H9 (cell line): Measurements from ENCODE around the gene EXOC3. TPM values are rescaled to one million over a fixed set of nuclear protein-coding genes. Genes with fewer than 3 reads are reported as not detected.

Experiments
- DNase-seq: peaks from one replicate; pipeline ENCODE4 v3.0.0-alpha.2; 2017
- H2AFZ ChIP-seq: one replicate; pipeline ENCODE4 v1.6.1; 2013; ENCODE audit warnings: mild to moderate bottlenecking, low read length, control low read depth, moderate library complexity
- H2AK5ac ChIP-seq: 2 replicates; pipeline ENCODE4 v1.6.1; 2013; ENCODE audit warnings: low read length, control low read depth, mixed read lengths; ENCODE audit not compliant: insufficient read length
- H2BK120ac ChIP-seq: one replicate; pipeline ENCODE4 v1.6.1; 2013; ENCODE audit warnings: low read depth, mild to moderate bottlenecking, low read length, control low read depth, inconsistent platforms; ENCODE audit not compliant: poor library complexity, severe bottlenecking
- H2BK12ac ChIP-seq: 2 replicates; pipeline ENCODE4 v1.6.1; 2013; ENCODE audit warnings: low read length, control low read depth, mixed read lengths, low read depth; ENCODE audit not compliant: insufficient read length
- H2BK15ac ChIP-seq: 2 replicates; pipeline ENCODE4 v1.6.1; 2013; ENCODE audit warnings: low read depth, low read length, control low read depth
- H2BK20ac ChIP-seq: one replicate; pipeline ENCODE4 v1.6.1; 2013; ENCODE audit warnings: low read depth, mild to moderate bottlenecking, low read length, control low read depth, inconsistent platforms; ENCODE audit not compliant: poor library complexity, severe bottlenecking
- H2BK5ac ChIP-seq: 2 replicates; pipeline ENCODE4 v1.6.1; 2013; ENCODE audit warnings: low read length, control low read depth, mixed read lengths; ENCODE audit not compliant: insufficient read length
- H3K14ac ChIP-seq: 2 replicates; pipeline ENCODE4 v1.6.1; 2013; ENCODE audit warnings: low read length, control low read depth; ENCODE audit not compliant: insufficient read depth
- H3K18ac ChIP-seq: 2 replicates; pipeline ENCODE4 v1.6.1; 2013; ENCODE audit warnings: low read depth, mild to moderate bottlenecking, mixed read lengths, low read length, control low read depth; ENCODE audit not compliant: insufficient read length
- H3K23ac ChIP-seq: 2 replicates; pipeline ENCODE4 v1.6.1; 2013; ENCODE audit warnings: low read length, control low read depth, mixed read lengths, low read depth; ENCODE audit not compliant: insufficient read length
- H3K23me2 ChIP-seq: 2 replicates; pipeline ENCODE4 v1.6.1; 2013; ENCODE audit warnings: low read depth, mild to moderate bottlenecking, mixed read lengths, low read length, control low read depth; ENCODE audit not compliant: insufficient read length, poor library complexity, severe bottlenecking
- H3K27ac ChIP-seq: 2 replicates; pipeline ENCODE4 v1.5.1; 2013; ENCODE audit warnings: low read length, control low read depth, mixed read lengths, low read depth; ENCODE audit not compliant: insufficient read length
- H3K27me3 ChIP-seq: 2 replicates; pipeline ENCODE4 v1.6.1; 2013; ENCODE audit warnings: low read length, control low read depth, inconsistent platforms; ENCODE audit not compliant: insufficient read depth
- H3K4ac ChIP-seq: 2 replicates; pipeline ENCODE4 v1.6.1; 2013; ENCODE audit warnings: low read depth, mild to moderate bottlenecking, control low read depth, inconsistent platforms, low read length, moderate library complexity
- H3K4me1 ChIP-seq: 2 replicates; pipeline ENCODE4 v1.6.1; 2013; ENCODE audit warnings: low read length, control low read depth, inconsistent platforms; ENCODE audit not compliant: insufficient read depth
- H3K4me2 ChIP-seq: 2 replicates; pipeline ENCODE4 v1.6.1; 2013; ENCODE audit warnings: low read length, control low read depth, mixed read lengths; ENCODE audit not compliant: insufficient read length, insufficient read depth
- H3K56ac ChIP-seq: 2 replicates; pipeline ENCODE4 v1.6.1; 2013; ENCODE audit warnings: low read depth, mild to moderate bottlenecking, mixed read lengths, low read length, control low read depth; ENCODE audit not compliant: insufficient read length
- H3K79me1 ChIP-seq: 2 replicates; pipeline ENCODE4 v1.6.1; 2013; ENCODE audit warnings: low read depth, mild to moderate bottlenecking, moderate library complexity, low read length, control low read depth, inconsistent platforms; ENCODE audit not compliant: insufficient read depth, poor library complexity, severe bottlenecking
- H3K79me2 ChIP-seq: 2 replicates; pipeline ENCODE4 v1.6.1; 2013; ENCODE audit warnings: low read length, control low read depth, inconsistent platforms; ENCODE audit not compliant: insufficient read depth
- H3K9ac ChIP-seq: 2 replicates; pipeline ENCODE4 v1.6.1; 2013; ENCODE audit warnings: low read length, control low read depth, mixed read lengths; ENCODE audit not compliant: insufficient read length; ENCODE audit errors: extremely low read depth
- H3K9me3 ChIP-seq: one replicate; pipeline ENCODE4 v1.6.1; 2013; ENCODE audit warnings: low read depth, low read length, inconsistent platforms; ENCODE audit not compliant: control insufficient read depth
- H3T11ph ChIP-seq: one replicate; pipeline ENCODE4 v1.6.1; 2013; ENCODE audit warnings: mild to moderate bottlenecking, low read length, control low read depth, inconsistent platforms
- H4K20me1 ChIP-seq: one replicate; pipeline ENCODE4 v1.6.1; 2013; ENCODE audit not compliant: control insufficient read depth, insufficient read length, insufficient read depth
- H4K5ac ChIP-seq: 2 replicates; pipeline ENCODE4 v1.6.1; 2013; ENCODE audit warnings: low read depth, mild to moderate bottlenecking, mixed read lengths, low read length, control low read depth; ENCODE audit not compliant: insufficient read length
- H4K8ac ChIP-seq: replicated peaks from 2 replicates; pipeline ENCODE4 v1.6.1; 2013; ENCODE audit warnings: low read length, control low read depth, mixed read lengths, low read depth; ENCODE audit not compliant: insufficient read length
- H4K91ac ChIP-seq: 2 replicates; pipeline ENCODE4 v1.6.1; 2013; ENCODE audit warnings: low read depth, mild to moderate bottlenecking, moderate library complexity, mixed read lengths, low read length, control low read depth; ENCODE audit not compliant: insufficient read length
- H3K27ac Mint-ChIP-seq, 3 experiments: 2 replicates in 2 of 3; 3 replicates in 1 of 3; pipeline ENCODE4 v1.8.0; 2020 to 2021; ENCODE audit warnings: mixed read lengths in 3 of 3, mild to moderate bottlenecking in 1 of 3, moderate library complexity in 1 of 3
- H3K27me3 Mint-ChIP-seq: 2 replicates; pipeline ENCODE4 v1.8.0; 2021; ENCODE audit warnings: low read depth, mild to moderate bottlenecking, moderate library complexity, mixed read lengths
- H3K36me3 Mint-ChIP-seq, 3 experiments: 2 replicates in 2 of 3; 3 replicates in 1 of 3; pipeline ENCODE4 v1.8.0; 2020 to 2021; ENCODE audit warnings: low read depth in 3 of 3, mixed read lengths in 3 of 3; ENCODE audit not compliant: insufficient read depth in 1 of 3
- H3K4me1 Mint-ChIP-seq, 2 experiments: 2 replicates each; pipeline ENCODE4 v1.8.0; 2020; ENCODE audit warnings: mixed read lengths in 2 of 2
- H3K4me3 Mint-ChIP-seq, 2 experiments: 2 replicates in 1 of 2; 3 replicates in 1 of 2; pipeline ENCODE4 v1.8.0; 2020 to 2021; ENCODE audit warnings: mild to moderate bottlenecking in 2 of 2, mixed read lengths in 2 of 2, moderate library complexity in 1 of 2
- H3K9me3 Mint-ChIP-seq, 2 experiments: 2 replicates in 1 of 2; 3 replicates in 1 of 2; pipeline ENCODE4 v1.8.0; 2020; ENCODE audit warnings: mild to moderate bottlenecking in 2 of 2, mixed read lengths in 2 of 2, moderate library complexity in 1 of 2
- WGBS: extraction: QIAGEN DNeasy Blood & Tissue Kit; methylation state at CpG from one replicate; pipeline ENCODE4 v1.1.7; 2013; ENCODE audit warnings: missing lambda C conversion rate, low lambda C conversion rate, mixed read lengths; ENCODE audit not compliant: insufficient read length; ENCODE audit errors: extremely low coverage; 5-methylcytosine and 5-hydroxymethylcytosine counted together
- total RNA-seq: library from RNA; stranded (reverse); gene quantifications from 2 replicates; pipeline ENCODE4 v1.2.1, GENCODE V29; 2021
- TF ChIP-seq, protein P1 (sequence below): fragments of 200-600 bp; sonication (generic); conservative IDR thresholded peaks from 3 replicates; pipeline ENCODE4 v1.8.0; 2021; ENCODE audit warnings: antibody characterized with exemption, mild to moderate bottlenecking

Gene EXOC3
- total RNA-seq, 1 experiment from 2014 or later, result 36.7 TPM

- peaks cover 9 to 21% of the 10 kb centered on the region in 2 experiments for H3K4me1 Mint-ChIP-seq
- Histone ChIP-seq H3K79me2 (no peaks in the 10 kb centered on the region), H3K23ac (no peak overlapping the region), H2AFZ (no peak overlapping the region), H3K9ac (no peak overlapping the region), H3K4me2 (no peak overlapping the region), H2BK120ac (no peak overlapping the region), H3K9me3 (no peaks in the 10 kb centered on the region), H2BK20ac (no peak overlapping the region), H4K91ac (no peak overlapping the region), H3K56ac (no peak overlapping the region), H2BK5ac (no peak overlapping the region), H3K18ac (no peak overlapping the region), H4K5ac (no peak overlapping the region), H3K27me3 (peaks cover 39% of the 10 kb centered on the region; the same call in 1 of the 2 replicates), H3K14ac (no peak overlapping the region), H4K8ac (no peak overlapping the region), H2BK12ac (no peak overlapping the region), H3K4me1 (no peaks in the 10 kb centered on the region; the same call in 1 of the 2 replicates), H4K20me1 (no peaks in the 10 kb centered on the region), H3K79me1 (no peaks in the 10 kb centered on the region), H3T11ph (no peak overlapping the region), H3K4ac (no peak overlapping the region), H3K23me2 (no peaks in the 10 kb centered on the region), H2AK5ac (no peak overlapping the region), H3K27ac (no peak overlapping the region), H2BK15ac (no peak overlapping the region)
- DNase-seq, result no peak
- H3K4me3 Mint-ChIP-seq, result peak overlapping the region; percentile 7 to 63; a peak in 2 of 5 replicates
- TF ChIP-seq, protein P1, sequence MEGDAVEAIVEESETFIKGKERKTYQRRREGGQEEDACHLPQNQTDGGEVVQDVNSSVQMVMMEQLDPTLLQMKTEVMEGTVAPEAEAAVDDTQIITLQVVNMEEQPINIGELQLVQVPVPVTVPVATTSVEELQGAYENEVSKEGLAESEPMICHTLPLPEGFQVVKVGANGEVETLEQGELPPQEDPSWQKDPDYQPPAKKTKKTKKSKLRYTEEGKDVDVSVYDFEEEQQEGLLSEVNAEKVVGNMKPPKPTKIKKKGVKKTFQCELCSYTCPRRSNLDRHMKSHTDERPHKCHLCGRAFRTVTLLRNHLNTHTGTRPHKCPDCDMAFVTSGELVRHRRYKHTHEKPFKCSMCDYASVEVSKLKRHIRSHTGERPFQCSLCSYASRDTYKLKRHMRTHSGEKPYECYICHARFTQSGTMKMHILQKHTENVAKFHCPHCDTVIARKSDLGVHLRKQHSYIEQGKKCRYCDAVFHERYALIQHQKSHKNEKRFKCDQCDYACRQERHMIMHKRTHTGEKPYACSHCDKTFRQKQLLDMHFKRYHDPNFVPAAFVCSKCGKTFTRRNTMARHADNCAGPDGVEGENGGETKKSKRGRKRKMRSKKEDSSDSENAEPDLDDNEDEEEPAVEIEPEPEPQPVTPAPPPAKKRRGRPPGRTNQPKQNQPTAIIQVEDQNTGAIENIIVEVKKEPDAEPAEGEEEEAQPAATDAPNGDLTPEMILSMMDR, result no peak
- H3K36me3 Mint-ChIP-seq, result no peaks in the 10 kb centered on the region; a peak in 1 of 7 replicates
- H3K27ac Mint-ChIP-seq, result no peak overlapping the region
- H3K27me3 Mint-ChIP-seq, result peaks cover 67% of the 10 kb centered on the region
- no CpG with 5 or more reads among the region's 38 CpGs for WGBS
- no peaks in the 10 kb centered on the region; a peak in 2 of 5 replicates for H3K9me3 Mint-ChIP-seq
Measured at GRCh38 chr5:494667-495255, 51.8 kb downstream of the EXOC3 start.
